T-cell (primary cell): ENCODE data around the gene ZBTB1. TPM values are rescaled to one million over a fixed set of nuclear protein-coding genes. Genes with fewer than 3 reads are reported as not detected.

ENCODE experiments used
- ATAC-seq, 4 experiments: fragments of 200-7000 bp in 3 of 4; fragments of 150-1000 bp in 1 of 4; cut with Tn5 transposase; replicated peaks in 1 of 4; 1 replicate in 3 of 4; 2 replicates in 1 of 4; pipeline ENCODE4 v1.10.0; 2021; ENCODE audit warnings: moderate library complexity in 3 of 4, mild to moderate bottlenecking in 2 of 4, moderate number of reproducible peaks in 1 of 4
- CTCF ChIA-PET, 2 donors: fragments of 300-600 bp; sonication (Branson Sonifier 250); formaldehyde crosslinking; loops; one replicate each; lab custom pipeline; 2022; ENCODE audit warnings: antibody characterized with exemption in 2 of 2; lab: Charles Lee
- POLR2A ChIA-PET, 2 donors: fragments of 300-600 bp; sonication (Branson Sonifier 250); formaldehyde crosslinking; loops; one replicate each; lab custom pipeline; 2022; ENCODE audit warnings: antibody characterized with exemption in 2 of 2; lab: Charles Lee
- DNase-seq, 35 experiments: peaks; one replicate each; pipeline versions ENCODE4 v3.0.0 to v3.0.0-alpha.2; 2013 to 2023
- H3K27ac ChIP-seq: one replicate; pipeline ENCODE4 v1.5.1; 2013; ENCODE audit warnings: low read length
- H3K27me3 ChIP-seq, 2 experiments: replicated peaks in 1 of 2; 1 replicate in 1 of 2; 2 replicates in 1 of 2; pipeline versions ENCODE4 v1.6.1 to v1.7.0; 2013; ENCODE audit warnings: low read length in 1 of 2, mixed read lengths in 1 of 2; ENCODE audit not compliant: control insufficient read depth in 2 of 2, insufficient read depth in 2 of 2; ENCODE audit errors: extremely low read depth in 1 of 2
- H3K36me3 ChIP-seq, 2 donors: 1 replicate in 1 of 2; 2 replicates in 1 of 2; pipeline versions ENCODE4 v1.6.1 to v1.7.0; 2013; ENCODE audit warnings: low read length in 1 of 2; ENCODE audit not compliant: control insufficient read depth in 2 of 2, insufficient read depth in 1 of 2; ENCODE audit errors: extremely low read depth in 1 of 2
- H3K4me1 ChIP-seq, 2 experiments: 1 replicate in 1 of 2; 2 replicates in 1 of 2; pipeline versions ENCODE4 v1.6.1 to v1.7.0; 2013; ENCODE audit warnings: low read length in 2 of 2, mixed read lengths in 1 of 2; ENCODE audit not compliant: insufficient read depth in 2 of 2, control insufficient read depth in 1 of 2; ENCODE audit errors: extremely low read depth in 1 of 2
- H3K4me3 ChIP-seq, 2 donors: 1 replicate in 1 of 2; 2 replicates in 1 of 2; pipeline versions ENCODE4 v1.5.1 to v1.7.0; 2013; ENCODE audit warnings: mild to moderate bottlenecking in 2 of 2, low read length in 1 of 2, moderate library complexity in 1 of 2; ENCODE audit not compliant: control insufficient read depth in 1 of 2; ENCODE audit errors: extremely low read depth in 1 of 2
- H3K9me3 ChIP-seq: 2 replicates; pipeline ENCODE4 v1.7.0; 2013
- H3K27ac Mint-ChIP-seq, 2 donors: one replicate each; pipeline ENCODE4 v1.8.0; 2020 to 2021; ENCODE audit warnings: mild to moderate bottlenecking in 2 of 2, mixed read lengths in 2 of 2
- H3K27me3 Mint-ChIP-seq, 2 donors: one replicate each; pipeline ENCODE4 v1.8.0; 2021 to 2022; ENCODE audit warnings: mixed read lengths in 2 of 2
- H3K36me3 Mint-ChIP-seq: one replicate; pipeline ENCODE4 v1.8.0; 2021; ENCODE audit warnings: mixed read lengths
- H3K4me1 Mint-ChIP-seq, 3 donors: one replicate each; pipeline ENCODE4 v1.8.0; 2020 to 2022; ENCODE audit warnings: mixed read lengths in 3 of 3, mild to moderate bottlenecking in 1 of 3
- H3K4me3 Mint-ChIP-seq, 3 donors: one replicate each; pipeline ENCODE4 v1.8.0; 2020 to 2022; ENCODE audit warnings: mild to moderate bottlenecking in 3 of 3, mixed read lengths in 3 of 3, moderate library complexity in 3 of 3
- H3K9me3 Mint-ChIP-seq, 3 donors: one replicate each; pipeline ENCODE4 v1.8.0; 2020 to 2022; ENCODE audit warnings: mixed read lengths in 3 of 3
- WGBS: methylation state at CpG from one replicate; pipeline ENCODE4 v1.1.5; 2013; ENCODE audit warnings: missing lambda C conversion rate; ENCODE audit not compliant: insufficient coverage; 5-methylcytosine and 5-hydroxymethylcytosine counted together
- total RNA-seq, 35 experiments: library from RNA in 6 of 35; stranded (reverse) in 6 of 35; fragments of 120-200 nt in 1 of 35; gene quantifications; one replicate each; pipeline versions ENCODE4 v1.2.1 to v1.2.4 and lab custom pipeline; 2013 to 2026

ZBTB1 gene
- total RNA-seq, 5 donors from 2014 or later (not counting 1 experiment from before 2014, with no cell fraction given) = 69.2 to 130 (median 72.4) TPM

- H3K9me3 Mint-ChIP-seq = no peaks in the 10 kb centered on the region
- peaks cover 3 to 8% (median 5%) of the 10 kb centered on the region in 3 donors for H3K4me1 Mint-ChIP-seq
- peaks cover 0 to 4% of the 10 kb centered on the region in 2 donors for H3K36me3 ChIP-seq
- H3K27me3 ChIP-seq = no peaks in the 10 kb centered on the region
- no peak overlapping the region for H3K4me3 ChIP-seq
- H3K36me3 Mint-ChIP-seq = peaks cover 4% of the 10 kb centered on the region
- no peak for ATAC-seq
- 100% methylated on average over 2 of the region's 2 CpGs for WGBS
- no peak overlapping the region for H3K27ac ChIP-seq
- H3K9me3 ChIP-seq = no peaks in the 10 kb centered on the region
- no peak overlapping the region for H3K4me3 Mint-ChIP-seq
- DNase-seq = no peak
- no peaks in the 10 kb centered on the region for H3K27me3 Mint-ChIP-seq
- no peak overlapping the region for H3K27ac Mint-ChIP-seq
- ChIA-PET CTCF (no interaction called here), POLR2A (interaction anchor here in 1 of 2 donors (0.6 kb wide), 1 partner anchor 77 kb away, joined by 4 read pairs; no protein-coding TSS in a partner anchor)
- H3K4me1 ChIP-seq = no peaks in the 10 kb centered on the region
Observed at GRCh38 chr14:64531567-64531966, 27.0 kb downstream of the ZBTB1 start.

GRCh38 chr14:64536488-64537245 is 32.1 kb downstream of the ZBTB1 start:
- Mint-ChIP-seq H3K4me1 (peaks cover 16 to 31% (median 24%) of the 10 kb centered on the region in 3 donors), H3K4me3 (no peak overlapping the region), H3K36me3 (peaks cover 4% of the 10 kb centered on the region), H3K27me3 (peaks cover 0 to 8% of the 10 kb centered on the region in 2 donors), H3K27ac (no peak overlapping the region), H3K9me3 (no peaks in the 10 kb centered on the region)
- peaks cover 0 to 13% of the 10 kb centered on the region in 2 experiments for H3K27me3 ChIP-seq
- ChIA-PET CTCF (interaction anchor here (0.5 to 1.0 kb wide), 3 partner anchors 9 to 37 kb away, joined by 3 to 6 read pairs (median 4); no protein-coding TSS in a partner anchor), POLR2A (no interaction called here)
- no peak for DNase-seq
- no peak for ATAC-seq
- peaks cover 4 to 31% of the 10 kb centered on the region in 2 experiments for H3K4me1 ChIP-seq
- no peak overlapping the region for H3K4me3 ChIP-seq
- H3K36me3 ChIP-seq = no peaks in the 10 kb centered on the region
- H3K27ac ChIP-seq = no peak overlapping the region
- WGBS = 95% methylated on average over 3 of the region's 4 CpGs
- no peaks in the 10 kb centered on the region for H3K9me3 ChIP-seq

DNA sequence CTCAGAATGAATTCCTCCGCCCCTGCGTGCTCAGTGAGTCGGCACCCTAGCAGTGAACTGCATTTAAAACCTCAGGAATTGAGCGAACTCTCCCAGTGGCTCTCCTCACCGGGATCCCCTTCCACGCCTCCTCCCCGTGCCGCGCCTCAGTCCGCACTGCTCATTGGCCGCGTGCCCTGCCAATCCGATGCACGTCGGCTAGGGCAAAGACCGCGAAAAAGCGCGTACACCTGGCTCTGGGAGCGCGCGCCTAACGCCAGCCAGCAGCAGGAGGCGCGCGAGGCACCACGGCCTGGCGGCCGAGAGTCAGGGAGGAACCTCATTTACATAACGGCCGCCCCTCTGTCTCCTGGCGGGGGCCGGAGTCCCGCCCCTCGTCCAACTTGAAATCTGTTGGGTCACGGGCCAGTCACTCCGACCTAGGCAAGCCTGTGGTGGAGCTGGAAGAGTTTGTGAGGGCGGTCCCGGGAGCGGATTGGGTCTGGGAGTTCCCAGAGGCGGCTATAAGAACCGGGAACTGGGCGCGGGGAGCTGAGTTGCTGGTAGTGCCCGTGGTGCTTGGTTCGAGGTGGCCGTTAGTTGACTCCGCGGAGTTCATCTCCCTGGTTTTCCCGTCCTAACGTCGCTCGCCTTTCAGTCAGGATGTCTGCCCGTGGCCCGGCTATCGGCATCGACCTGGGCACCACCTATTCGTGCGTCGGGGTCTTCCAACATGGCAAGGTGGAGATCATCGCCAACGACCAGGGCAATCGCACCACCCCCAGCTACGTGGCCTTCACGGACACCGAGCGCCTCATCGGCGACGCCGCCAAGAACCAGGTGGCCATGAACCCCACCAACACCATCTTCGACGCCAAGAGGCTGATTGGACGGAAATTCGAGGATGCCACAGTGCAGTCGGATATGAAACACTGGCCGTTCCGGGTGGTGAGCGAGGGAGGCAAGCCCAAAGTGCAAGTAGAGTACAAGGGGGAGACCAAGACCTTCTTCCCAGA is 35.9 kb downstream of the ZBTB1 start, which contains the start of gene HSPA2:
Gene HSPA2 (plus strand): TSS at position 534 of the 995 bp plus-strand sequence. CDS start 109 bp downstream, at position 643.
- Mint-ChIP-seq H3K4me3 (peak within 1 kb of the TSS; percentile 96 to 98 (median 97)), H3K27me3 (peaks cover 0 to 8% of the 10 kb centered on the region in 2 donors), H3K27ac (peak within 1 kb of the TSS; percentile 83 to 89), H3K9me3 (no peaks in the 10 kb centered on the region), H3K36me3 (peaks cover 4% of the 10 kb centered on the region), H3K4me1 (peaks cover 29 to 44% (median 35%) of the 10 kb centered on the region in 3 donors)
- 8% methylated on average over 66 of the region's 79 CpGs for WGBS
- peaks cover 8 to 41% of the 10 kb centered on the region in 2 experiments for H3K4me1 ChIP-seq
- peak within 1 kb of the TSS; percentile 21 for H3K27ac ChIP-seq
- peak; percentile 87 to 92 (median 90) for ATAC-seq
- ChIA-PET POLR2A (interaction anchor here (0.5 to 0.6 kb wide), 3 partner anchors 38 to 488 kb away, joined by 3 to 8 read pairs (median 4); no protein-coding TSS in a partner anchor), CTCF (interaction anchor here (0.5 to 1.6 kb wide), 7 partner anchors 9 to 208 kb away, joined by 3 to 5 read pairs (median 3); no protein-coding TSS in a partner anchor)
- peak within 1 kb of the TSS; percentile 69 to 71 for H3K4me3 ChIP-seq
- H3K27me3 ChIP-seq = peaks cover 0 to 23% of the 10 kb centered on the region in 2 experiments
- peak; percentile 83 to 97 (median 90) for DNase-seq
- no peaks in the 10 kb centered on the region for H3K9me3 ChIP-seq
- no peaks in the 10 kb centered on the region for H3K36me3 ChIP-seq

DNA sequence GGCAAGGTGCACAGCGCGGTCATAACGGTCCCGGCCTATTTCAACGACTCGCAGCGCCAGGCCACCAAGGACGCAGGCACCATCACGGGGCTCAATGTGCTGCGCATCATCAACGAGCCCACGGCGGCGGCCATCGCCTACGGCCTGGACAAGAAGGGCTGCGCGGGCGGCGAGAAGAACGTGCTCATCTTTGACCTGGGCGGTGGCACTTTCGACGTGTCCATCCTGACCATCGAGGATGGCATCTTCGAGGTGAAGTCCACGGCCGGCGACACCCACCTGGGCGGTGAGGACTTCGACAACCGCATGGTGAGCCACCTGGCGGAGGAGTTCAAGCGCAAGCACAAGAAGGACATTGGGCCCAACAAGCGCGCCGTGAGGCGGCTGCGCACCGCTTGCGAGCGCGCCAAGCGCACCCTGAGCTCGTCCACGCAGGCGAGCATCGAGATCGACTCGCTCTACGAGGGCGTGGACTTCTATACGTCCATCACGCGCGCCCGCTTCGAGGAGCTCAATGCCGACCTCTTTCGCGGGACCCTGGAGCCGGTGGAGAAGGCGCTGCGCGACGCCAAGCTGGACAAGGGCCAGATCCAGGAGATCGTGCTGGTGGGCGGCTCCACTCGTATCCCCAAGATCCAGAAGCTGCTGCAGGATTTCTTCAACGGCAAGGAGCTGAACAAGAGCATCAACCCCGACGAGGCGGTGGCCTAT is 36.8 kb downstream of the ZBTB1 start:
- peaks cover 8 to 41% of the 10 kb centered on the region in 2 experiments for H3K4me1 ChIP-seq
- POLR2A ChIA-PET = interaction anchor here (0.5 to 0.6 kb wide), 3 partner anchors 36 to 489 kb away, joined by 3 to 8 read pairs (median 3); no protein-coding TSS in a partner anchor
- DNase-seq = peak in 14 of 35 experiments; percentile 2 to 48 (median 10)
- Mint-ChIP-seq H3K27ac (peak overlapping the region in 1 of 2 donors; percentile 28), H3K4me3 (peak overlapping the region; percentile 96 to 98 (median 97)), H3K27me3 (peaks cover 0 to 8% of the 10 kb centered on the region in 2 donors), H3K36me3 (peaks cover 4% of the 10 kb centered on the region), H3K4me1 (peaks cover 29 to 44% (median 35%) of the 10 kb centered on the region in 3 donors), H3K9me3 (no peaks in the 10 kb centered on the region)
- no peak for ATAC-seq
- peaks cover 0 to 23% of the 10 kb centered on the region in 2 experiments for H3K27me3 ChIP-seq
- no peaks in the 10 kb centered on the region for H3K9me3 ChIP-seq
- H3K27ac ChIP-seq = no peak overlapping the region
- H3K4me3 ChIP-seq = peak overlapping the region; percentile 36 to 69
- WGBS = 36% methylated on average over 73 of the region's 73 CpGs
- H3K36me3 ChIP-seq = no peaks in the 10 kb centered on the region
- CTCF ChIA-PET = interaction anchor here in 1 of 2 donors (0.7 kb wide), 1 partner anchor 9 kb away, joined by 3 read pairs; no protein-coding TSS in a partner anchor

- peaks cover 0 to 8% of the 10 kb centered on the region in 2 donors for H3K27me3 Mint-ChIP-seq
- DNase-seq = peak in 3 of 35 experiments; percentile 5 to 31 (median 14)
- Histone ChIP-seq H3K27ac (no peak overlapping the region), H3K27me3 (peaks cover 0 to 23% of the 10 kb centered on the region in 2 experiments), H3K36me3 (no peaks in the 10 kb centered on the region), H3K4me1 (peaks cover 8 to 41% of the 10 kb centered on the region in 2 experiments), H3K9me3 (no peaks in the 10 kb centered on the region), H3K4me3 (peak overlapping the region; percentile 36 to 69)
- WGBS = 22% methylated on average over 44 of the region's 61 CpGs
- ChIA-PET CTCF (interaction anchor here (0.7 to 1.4 kb wide), 4 partner anchors 8 to 76 kb away, joined by 3 to 4 read pairs (median 3); no protein-coding TSS in a partner anchor), POLR2A (interaction anchor here in 1 of 2 donors (0.6 to 0.7 kb wide), 2 partner anchors 37 to 39 kb away, joined by 3 read pairs; no protein-coding TSS in a partner anchor)
- H3K9me3 Mint-ChIP-seq = no peaks in the 10 kb centered on the region
- no peak for ATAC-seq
- peak overlapping the region; percentile 96 to 98 (median 97) for H3K4me3 Mint-ChIP-seq
- H3K4me1 Mint-ChIP-seq = peaks cover 29 to 44% (median 35%) of the 10 kb centered on the region in 3 donors
- H3K36me3 Mint-ChIP-seq = peaks cover 4% of the 10 kb centered on the region
- peak overlapping the region; percentile 29 to 61 for H3K27ac Mint-ChIP-seq
Observed at GRCh38 chr14:64541972-64542835, 37.6 kb downstream of the ZBTB1 start.
